Lower leg skin (tissue), 3 donors: ENCODE measurements around the gene VSTM2L.

ENCODE experiments used
- CTCF ChIP-seq, 3 donors: fragments of 450-650 bp; IDR thresholded peaks; one replicate each; pipeline ENCODE4 v1.5.1; 2016; ENCODE audit warnings: antibody characterized with exemption in 3 of 3, mild to moderate bottlenecking in 3 of 3, moderate library complexity in 2 of 3
- POLR2A ChIP-seq, 2 donors: fragments of 450-650 bp; IDR thresholded peaks; one replicate each; pipeline ENCODE4 v1.6.1; 2016 to 2017; ENCODE audit warnings: antibody characterized with exemption in 2 of 2, mild to moderate bottlenecking in 1 of 2, moderate library complexity in 1 of 2

- TF ChIP-seq POLR2A (IDR thresholded peaks at IDR 0.05): no peak
- TF ChIP-seq CTCF (IDR thresholded peaks at IDR 0.05): no peak
Measured at GRCh38 chr20:37863289-37863688, 39.6 kb upstream of the VSTM2L start.
